Measurements from ENCODE around the gene CDRT4.

Gene CDRT4

GRCh38 chr17:15398291-15398690 lies 69.1 kb downstream of the CDRT4 start:
- Histone ChIP-seq H3K27ac (ENCODE audit: low read length) (no peak overlapping the region), H3K4me2 (ENCODE audit: insufficient read depth, low read length) (no peak overlapping the region)

GRCh38 chr17:15397620-15398019 lies 69.8 kb downstream of the CDRT4 start:
- no peak for DNase-seq
- Histone ChIP-seq H3K9ac (ENCODE audit: low read depth, low read length) (no peak overlapping the region), H3K4me3 (ENCODE audit: low read depth in 1 of 2, low read length in 2 of 2) (no peak overlapping the region), H2AFZ (ENCODE audit: low read depth, low read length) (no peak overlapping the region), H3K4me2 (ENCODE audit: insufficient read depth, low read length) (no peak overlapping the region), H3K79me2 (ENCODE audit: insufficient read depth, low read length) (no peaks in the 10 kb centered on the region), H4K20me1 (ENCODE audit: insufficient read depth, low read length) (no peaks in the 10 kb centered on the region), H3K36me3 (ENCODE audit: insufficient read depth, low read length) (no peaks in the 10 kb centered on the region), H3K9me3 (ENCODE audit: insufficient read depth, low read length, severe bottlenecking) (no peaks in the 10 kb centered on the region), H3K27me3 (ENCODE audit: insufficient read depth, low read length, poor library complexity) (no peaks in the 10 kb centered on the region), H3K27ac (ENCODE audit: low read length) (no peak overlapping the region), H3K4me1 (ENCODE audit: insufficient read depth, low read length) (no peaks in the 10 kb centered on the region)
- no peak for TF ChIP-seq CTCF (IDR thresholded peaks at IDR 0.05; ENCODE audit: borderline replicate concordance, extremely low read depth, low read length, poor library complexity, severe bottlenecking)
- no peak for TF ChIP-seq EZH2 (IDR thresholded peaks at IDR 0.05; ENCODE audit: borderline replicate concordance, low read depth, low read length, severe bottlenecking)
- no peak for ATAC-seq (ENCODE audit: insufficient read depth, low read depth)

More at GRCh38 chr17:15398291-15398690, 69.1 kb downstream of the CDRT4 start:
- Histone ChIP-seq H3K36me3 (ENCODE audit: insufficient read depth, low read length) (no peaks in the 10 kb centered on the region), H3K4me1 (ENCODE audit: insufficient read depth, low read length) (no peaks in the 10 kb centered on the region), H2AFZ (ENCODE audit: low read depth, low read length) (no peak overlapping the region), H3K9ac (ENCODE audit: low read depth, low read length) (no peak overlapping the region), H3K9me3 (ENCODE audit: insufficient read depth, low read length, severe bottlenecking) (no peaks in the 10 kb centered on the region), H3K27me3 (ENCODE audit: insufficient read depth, low read length, poor library complexity) (no peaks in the 10 kb centered on the region), H3K4me3 (ENCODE audit: low read depth in 1 of 2, low read length in 2 of 2) (no peak overlapping the region), H4K20me1 (ENCODE audit: insufficient read depth, low read length) (no peaks in the 10 kb centered on the region), H3K79me2 (ENCODE audit: insufficient read depth, low read length) (no peaks in the 10 kb centered on the region)
- DNase-seq (no peak), ATAC-seq (ENCODE audit: insufficient read depth, low read depth) (no peak)
- TF ChIP-seq EZH2 (IDR thresholded peaks at IDR 0.05; ENCODE audit: borderline replicate concordance, low read depth, low read length, severe bottlenecking) (no peak), CTCF (IDR thresholded peaks at IDR 0.05; ENCODE audit: borderline replicate concordance, extremely low read depth, low read length, poor library complexity, severe bottlenecking) (no peak)

- H3K27me3 ChIP-seq (ENCODE audit: insufficient read depth, low read length, poor library complexity) = no peaks in the 10 kb centered on the region
- H3K4me2 ChIP-seq (ENCODE audit: insufficient read depth, low read length) = no peak overlapping the region
- H2AFZ ChIP-seq (ENCODE audit: low read depth, low read length) = no peak overlapping the region
- TF ChIP-seq EZH2 (IDR thresholded peaks at IDR 0.05; ENCODE audit: borderline replicate concordance, low read depth, low read length, severe bottlenecking) (no peak), CTCF (IDR thresholded peaks at IDR 0.05; ENCODE audit: borderline replicate concordance, extremely low read depth, low read length, poor library complexity, severe bottlenecking) (no peak)
- H3K79me2 ChIP-seq (ENCODE audit: insufficient read depth, low read length) = no peaks in the 10 kb centered on the region
- H3K9ac ChIP-seq (ENCODE audit: low read depth, low read length) = no peak overlapping the region
- H3K4me3 ChIP-seq (ENCODE audit: low read depth in 1 of 2, low read length in 2 of 2) = no peak overlapping the region
- H4K20me1 ChIP-seq (ENCODE audit: insufficient read depth, low read length) = no peaks in the 10 kb centered on the region
- no peaks in the 10 kb centered on the region for H3K9me3 ChIP-seq (ENCODE audit: insufficient read depth, low read length, severe bottlenecking)
- no peak overlapping the region for H3K27ac ChIP-seq (ENCODE audit: low read length)
- DNase-seq = no peak
- no peaks in the 10 kb centered on the region for H3K36me3 ChIP-seq (ENCODE audit: insufficient read depth, low read length)
- ATAC-seq (ENCODE audit: insufficient read depth, low read depth) = no peak
- no peaks in the 10 kb centered on the region for H3K4me1 ChIP-seq (ENCODE audit: insufficient read depth, low read length)
Measured at GRCh38 chr17:15395091-15395490, 72.3 kb downstream of the CDRT4 start.

GRCh38 chr17:15393414-15393813 lies 74.0 kb downstream of the CDRT4 start:
- no peaks in the 10 kb centered on the region for H3K9me3 ChIP-seq (ENCODE audit: insufficient read depth, low read length, severe bottlenecking)
- ATAC-seq (ENCODE audit: insufficient read depth, low read depth) (no peak), DNase-seq (no peak)
- H3K4me3 ChIP-seq (ENCODE audit: low read depth in 1 of 2, low read length in 2 of 2) = no peak overlapping the region
- TF ChIP-seq EZH2 (IDR thresholded peaks at IDR 0.05; ENCODE audit: borderline replicate concordance, low read depth, low read length, severe bottlenecking) (no peak), CTCF (IDR thresholded peaks at IDR 0.05; ENCODE audit: borderline replicate concordance, extremely low read depth, low read length, poor library complexity, severe bottlenecking) (no peak)
- no peaks in the 10 kb centered on the region for H3K79me2 ChIP-seq (ENCODE audit: insufficient read depth, low read length)
- H2AFZ ChIP-seq (ENCODE audit: low read depth, low read length) = no peak overlapping the region
- H3K27ac ChIP-seq (ENCODE audit: low read length) = no peak overlapping the region
- H3K4me1 ChIP-seq (ENCODE audit: insufficient read depth, low read length) = no peaks in the 10 kb centered on the region
- H3K4me2 ChIP-seq (ENCODE audit: insufficient read depth, low read length) = no peak overlapping the region
- H4K20me1 ChIP-seq (ENCODE audit: insufficient read depth, low read length) = no peaks in the 10 kb centered on the region
- H3K9ac ChIP-seq (ENCODE audit: low read depth, low read length) = no peak overlapping the region
- no peaks in the 10 kb centered on the region for H3K36me3 ChIP-seq (ENCODE audit: insufficient read depth, low read length)
- H3K27me3 ChIP-seq (ENCODE audit: insufficient read depth, low read length, poor library complexity) = no peaks in the 10 kb centered on the region

All from DND-41 (cell line).